Activated CD4-positive, alpha-beta T cell treated with anti-CD3 and anti-CD28 coated beads, Interleukin-2, amount 50 U/mL, for 1 hour (primary cell): Measurements from ENCODE around the gene C11orf98.
"Not testable (repeated sequence)": the region's sequence is repeated elsewhere in the genome, so short reads cannot be mapped to it uniquely, and the experiment has no call there.

Source experiments
- DNase-seq: peaks from one replicate; pipeline ENCODE4 v3.0.0-alpha.2; 2020

C11orf98 gene

DNA sequence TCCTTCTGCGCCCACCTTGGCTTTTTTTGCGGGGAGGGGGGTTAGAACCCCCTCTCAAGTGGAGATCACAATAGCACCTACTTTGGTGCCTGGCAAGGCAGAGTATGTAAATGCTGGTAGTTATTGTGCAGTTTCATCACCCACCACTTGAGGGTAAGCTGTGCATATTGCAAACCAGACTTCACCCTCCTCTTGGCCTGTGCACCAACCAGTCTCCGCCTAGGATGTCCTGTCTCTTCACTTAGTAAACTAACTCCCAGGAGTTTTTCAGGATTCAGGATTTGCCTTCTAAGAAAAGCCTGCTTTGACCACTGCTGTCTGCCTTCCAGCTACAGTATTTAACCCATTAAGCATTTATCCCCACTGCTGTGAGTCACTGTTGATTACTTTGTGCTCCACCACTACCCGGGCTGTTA is 15.8 kb upstream of the C11orf98 start:
- peak; percentile 26 for DNase-seq

DNA sequence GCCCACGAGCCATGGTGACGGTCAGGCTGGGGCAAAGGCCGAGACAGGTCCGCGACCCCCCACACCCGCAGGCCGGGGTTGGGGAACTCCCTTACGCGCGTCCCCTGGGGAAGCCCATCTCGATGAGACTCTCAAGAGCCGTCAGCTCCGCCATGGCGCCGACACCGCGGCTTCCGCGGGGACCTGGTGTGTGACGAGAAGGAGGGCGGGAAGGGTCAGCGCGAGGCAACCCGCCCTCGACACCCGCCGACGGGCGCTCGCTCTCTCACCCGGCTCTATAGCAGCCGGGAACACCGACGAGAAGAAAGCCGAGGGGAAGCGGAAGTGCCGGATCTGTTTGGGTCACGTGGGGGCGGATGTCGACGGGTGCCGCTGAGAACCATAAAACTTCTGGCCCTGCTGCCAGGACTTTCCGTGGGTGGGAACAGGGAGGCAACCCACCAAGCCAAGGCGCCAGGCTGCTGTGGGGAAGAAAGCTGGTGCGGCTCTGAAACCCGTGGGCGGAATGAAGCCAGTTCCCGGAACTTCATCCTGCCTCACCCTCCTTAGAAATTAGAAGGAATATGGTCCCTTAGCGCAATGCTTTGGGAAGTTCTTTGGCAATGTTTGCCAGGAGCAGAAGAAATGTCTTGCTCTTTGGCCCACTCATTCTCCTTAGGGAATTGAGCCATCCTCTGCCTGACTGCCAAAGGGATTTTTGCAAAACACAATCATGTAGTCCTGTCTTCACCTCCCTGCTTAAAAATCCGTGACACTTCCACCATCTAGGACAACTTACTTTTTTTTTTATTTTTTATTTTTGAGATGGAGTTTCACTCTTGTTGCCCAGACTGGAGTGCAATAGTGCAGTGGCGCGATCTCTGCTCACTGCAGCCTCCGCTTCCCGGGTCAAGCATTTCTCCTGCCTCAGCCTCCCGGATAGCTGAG is 14.0 kb upstream of the C11orf98 start, which contains the start of gene UBXN1:
Gene UBXN1 (minus strand): TSS at position 304 of the 927 bp plus-strand sequence. CDS start 150 bp downstream, at position 154.
- peak; percentile 75 for DNase-seq

DNA sequence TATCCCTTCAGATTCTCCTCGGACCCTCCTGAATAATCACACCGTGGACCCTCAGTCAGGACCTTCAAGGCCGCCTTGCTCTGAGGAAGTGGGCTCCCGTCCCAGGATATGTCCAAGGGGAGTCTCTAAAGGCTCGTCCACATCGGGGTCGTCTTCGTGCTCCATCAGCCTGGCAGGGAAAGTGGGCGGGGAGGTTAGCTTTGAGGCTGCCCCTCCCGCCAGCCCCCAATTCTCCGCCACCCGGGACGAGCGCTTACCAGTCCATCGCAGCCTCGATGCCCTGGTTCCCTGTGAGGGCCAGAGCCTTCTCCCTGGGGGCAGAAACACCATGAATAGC is 13.4 kb upstream of the C11orf98 start:
- no peak for DNase-seq

DNA sequence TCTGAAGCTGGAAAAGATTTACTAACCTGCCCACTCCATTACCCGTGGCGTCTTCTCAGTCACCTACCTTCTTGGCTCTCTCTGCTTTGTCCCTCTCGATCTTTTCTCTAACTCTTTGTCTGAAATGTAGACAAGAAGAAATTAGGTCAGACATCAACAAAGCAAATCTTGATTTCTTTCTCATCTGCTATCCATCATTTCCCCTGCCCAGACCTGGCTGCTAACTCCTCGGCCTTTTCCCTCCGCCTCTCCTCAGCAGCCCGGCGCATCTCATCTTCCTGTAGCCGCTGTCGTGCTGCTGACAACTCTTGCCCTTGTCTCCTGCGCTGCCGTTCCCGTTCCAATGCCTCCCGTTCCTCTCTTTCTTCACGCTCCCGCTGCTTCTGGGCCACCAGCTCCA is 12.7 kb upstream of the C11orf98 start:
- DNase-seq = no peak

DNA sequence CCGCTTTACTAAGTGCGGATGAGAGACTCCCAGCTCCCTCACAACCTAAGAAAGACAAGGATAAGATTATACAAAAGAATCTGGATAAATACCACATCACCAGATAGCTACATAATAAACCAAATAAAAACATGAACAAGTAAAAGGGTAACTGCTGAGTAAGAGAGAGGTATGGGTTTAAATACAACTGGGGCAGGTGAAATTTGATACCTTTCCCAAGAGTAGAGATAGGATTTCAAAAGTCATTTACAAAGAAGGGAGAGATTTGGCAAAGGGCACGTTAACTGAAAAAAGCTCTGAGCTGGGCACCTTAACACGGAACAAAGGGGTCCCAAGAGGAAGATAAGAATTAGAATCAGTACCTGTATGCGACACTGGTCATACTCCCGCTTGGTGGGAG is 12.1 kb upstream of the C11orf98 start:
- DNase-seq = no peak

DNA sequence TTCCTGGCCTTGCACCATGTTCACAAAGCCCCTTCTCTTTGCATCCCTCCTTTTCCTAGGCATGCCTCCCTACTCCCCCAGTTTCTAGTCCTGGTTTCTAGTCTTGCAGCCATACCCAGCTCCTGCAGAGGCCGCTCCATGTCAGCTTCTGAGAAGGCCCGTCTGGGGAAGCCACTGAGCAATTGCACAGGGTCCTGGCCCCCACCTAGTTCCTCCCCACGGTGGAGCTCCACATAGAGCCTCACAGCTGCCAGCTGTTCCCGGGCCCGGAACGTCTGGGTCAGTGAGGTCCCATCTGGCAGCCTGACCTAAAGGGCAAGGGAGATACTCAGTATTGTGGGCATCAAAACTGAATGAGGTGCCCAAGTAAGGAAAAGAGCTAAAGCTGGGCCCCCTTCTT is 11.7 kb upstream of the C11orf98 start:
- DNase-seq = no peak

DNA sequence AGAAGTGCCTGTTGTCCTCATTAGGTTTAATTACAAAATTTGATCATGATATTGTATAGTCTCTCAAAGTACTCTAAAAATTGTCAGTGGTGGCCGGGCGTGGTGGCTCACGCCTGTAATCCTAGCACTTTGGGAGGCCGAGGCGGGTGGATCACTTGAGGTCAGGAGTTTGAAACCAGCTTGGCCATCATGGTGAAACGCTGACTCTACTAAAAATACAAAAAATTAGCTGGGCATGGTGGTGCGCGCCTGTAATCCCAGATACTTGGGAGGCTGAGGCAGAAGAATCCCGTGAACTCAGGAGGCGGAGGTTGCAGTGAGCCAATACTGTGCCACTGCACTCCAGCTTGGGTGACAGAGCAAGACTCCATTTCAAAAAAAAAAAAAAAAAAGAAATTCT is 10.4 kb upstream of the C11orf98 start:
- not testable (repeated sequence) for DNase-seq

DNA sequence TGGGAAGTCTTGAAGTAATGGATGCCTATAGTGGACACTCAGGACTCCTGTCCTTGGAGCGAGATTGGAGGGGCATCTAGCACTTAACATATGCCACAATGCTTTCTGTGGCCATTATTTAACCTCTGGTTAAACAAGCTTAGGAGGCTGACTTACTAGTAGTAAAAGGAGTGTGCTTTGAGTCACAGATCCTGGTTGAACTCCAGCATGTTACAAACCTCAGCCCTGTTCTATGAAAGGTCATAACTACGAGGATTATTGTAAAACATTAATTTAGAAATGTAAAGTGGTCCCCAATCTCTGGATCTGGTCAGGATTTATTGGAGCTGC is 8.2 kb upstream of the C11orf98 start:
- DNase-seq = no peak

DNA sequence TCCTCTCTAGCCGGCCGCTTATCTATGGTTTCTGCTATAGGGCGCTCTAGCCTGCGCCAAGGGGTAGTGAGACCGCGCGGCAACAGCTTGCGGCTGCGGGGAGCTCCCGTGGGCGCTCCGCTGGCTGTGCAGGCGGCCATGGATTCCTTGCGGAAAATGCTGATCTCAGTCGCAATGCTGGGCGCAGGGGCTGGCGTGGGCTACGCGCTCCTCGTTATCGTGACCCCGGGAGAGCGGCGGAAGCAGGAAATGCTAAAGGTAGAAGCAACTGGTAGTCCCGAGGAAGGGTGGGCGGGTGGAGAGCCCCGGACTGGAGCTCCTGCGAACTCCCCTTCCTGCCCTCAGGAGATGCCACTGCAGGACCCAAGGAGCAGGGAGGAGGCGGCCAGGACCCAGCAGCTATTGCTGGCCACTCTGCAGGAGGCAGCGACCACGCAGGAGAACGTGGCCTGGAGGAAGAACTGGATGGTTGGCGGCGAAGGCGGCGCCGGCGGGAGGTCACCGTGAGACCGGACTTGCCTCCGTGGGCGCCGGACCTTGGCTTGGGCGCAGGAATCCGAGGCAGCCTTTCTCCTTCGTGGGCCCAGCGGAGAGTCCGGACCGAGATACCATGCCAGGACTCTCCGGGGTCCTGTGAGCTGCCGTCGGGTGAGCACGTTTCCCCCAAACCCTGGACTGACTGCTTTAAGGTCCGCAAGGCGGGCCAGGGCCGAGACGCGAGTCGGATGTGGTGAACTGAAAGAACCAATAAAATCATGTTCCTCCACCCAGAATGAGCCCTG is 6.8 kb upstream of the C11orf98 start, which contains the start of the genes LBHD1 and UQCC3:
Gene LBHD1 (minus strand): TSS at position 660 of the 782 bp plus-strand sequence. CDS start 2,236 bp downstream, outside the sequence.
Gene UQCC3 (plus strand): TSS at position 66 of the 782 bp plus-strand sequence. CDS start 73 bp downstream, at position 139.
- DNase-seq = peak; percentile 65

DNA sequence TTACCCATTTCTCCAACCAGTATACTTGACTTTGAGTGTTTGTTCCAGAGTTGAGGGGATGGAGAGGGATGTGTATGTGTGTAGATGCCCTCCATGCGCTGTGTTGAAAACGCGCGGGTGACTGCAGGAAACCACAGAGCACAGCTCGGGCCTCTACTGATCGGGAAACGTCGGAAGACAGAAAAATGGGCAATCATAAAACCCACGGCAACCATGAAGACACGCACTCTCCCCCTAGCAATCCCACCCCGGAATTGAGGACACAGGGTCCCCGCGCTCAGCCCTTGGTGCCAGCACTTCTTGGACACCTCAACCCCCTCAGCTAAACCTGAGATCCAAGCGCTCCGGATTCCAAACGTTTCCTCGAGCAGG is 6.2 kb upstream of the C11orf98 start:
- no peak for DNase-seq

DNA sequence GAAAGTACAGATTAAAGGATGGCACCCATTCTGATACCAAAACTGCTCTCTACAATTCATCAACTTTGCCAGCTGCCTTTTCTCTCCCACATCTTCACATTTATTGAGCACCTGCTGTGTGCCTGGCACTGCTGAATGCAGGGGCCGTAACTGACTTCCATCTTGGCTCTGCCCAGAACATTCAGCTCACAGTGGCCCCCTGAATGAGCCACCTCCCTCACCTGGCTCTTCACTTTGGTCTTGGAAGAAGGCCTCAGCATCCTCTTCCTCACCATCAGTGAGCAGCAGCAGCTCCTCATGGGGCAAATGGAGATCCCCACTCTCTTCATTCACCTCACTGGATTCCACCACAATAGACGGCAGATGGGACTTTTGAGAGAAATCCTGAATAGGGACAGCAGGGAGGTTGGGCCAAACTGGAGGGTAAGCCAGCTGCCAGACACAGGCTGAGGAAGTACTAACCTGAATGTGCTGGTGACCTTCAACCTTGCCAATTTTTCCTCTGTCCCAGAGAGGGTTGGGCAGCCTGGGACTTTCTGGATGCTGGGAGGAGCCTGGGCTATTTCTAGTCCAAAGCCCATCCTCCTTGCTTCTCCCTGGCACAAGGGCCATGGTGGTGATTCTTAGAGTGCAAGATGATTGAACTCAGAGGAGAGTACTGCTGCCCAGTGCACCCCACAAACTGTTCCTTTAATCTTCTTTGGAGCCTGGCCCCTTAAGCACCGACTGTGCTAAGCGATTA is 4.6 kb upstream of the C11orf98 start:
- DNase-seq = no peak

DNA sequence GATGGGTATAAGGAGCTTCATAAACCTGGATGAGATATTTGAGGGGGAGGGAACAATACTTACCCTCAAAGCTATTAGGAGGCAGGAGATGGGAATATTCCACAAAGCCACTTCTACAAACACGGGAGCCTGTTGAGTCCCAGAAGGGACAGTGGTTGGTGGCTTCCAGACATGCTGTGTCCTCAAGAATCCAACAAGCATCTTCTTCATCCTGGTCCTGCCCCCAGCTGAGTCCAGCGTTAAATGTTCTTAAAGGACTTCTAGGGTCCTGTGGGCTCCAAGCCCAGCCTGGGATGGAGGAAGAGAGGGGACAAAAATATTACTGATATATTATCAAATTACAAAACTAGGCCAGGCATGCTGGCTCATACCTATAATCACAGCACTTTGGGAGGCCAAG is 2.5 kb upstream of the C11orf98 start:
- no peak for DNase-seq

DNA sequence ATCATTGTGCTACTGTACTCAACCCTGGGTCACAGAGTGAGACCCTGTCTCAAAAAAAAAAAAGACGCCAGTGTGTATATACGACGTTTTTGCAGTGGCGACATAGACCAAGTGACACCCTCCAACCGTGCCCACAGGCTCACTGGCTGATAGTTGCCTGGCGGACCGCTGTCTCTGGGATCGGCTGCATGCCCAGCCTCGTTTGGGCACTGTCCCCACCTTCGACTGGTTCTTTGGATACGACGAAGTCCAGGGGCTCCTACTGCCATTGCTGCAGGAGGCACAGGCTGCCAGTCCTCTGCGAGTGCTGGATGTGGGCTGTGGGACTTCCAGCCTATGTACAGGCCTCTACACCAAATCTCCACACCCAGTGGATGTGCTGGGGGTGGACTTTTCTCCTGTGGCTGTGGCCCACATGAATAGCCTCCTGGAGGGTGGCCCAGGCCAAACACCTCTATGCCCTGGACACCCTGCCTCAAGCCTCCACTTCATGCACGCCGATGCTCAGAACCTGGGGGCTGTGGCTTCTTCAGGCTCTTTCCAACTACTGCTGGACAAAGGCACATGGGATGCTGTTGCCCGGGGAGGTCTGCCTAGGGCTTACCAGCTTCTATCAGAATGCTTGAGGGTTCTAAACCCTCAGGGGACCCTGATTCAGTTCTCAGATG is 1.4 kb upstream of the C11orf98 start:
- no peak for DNase-seq

DNA sequence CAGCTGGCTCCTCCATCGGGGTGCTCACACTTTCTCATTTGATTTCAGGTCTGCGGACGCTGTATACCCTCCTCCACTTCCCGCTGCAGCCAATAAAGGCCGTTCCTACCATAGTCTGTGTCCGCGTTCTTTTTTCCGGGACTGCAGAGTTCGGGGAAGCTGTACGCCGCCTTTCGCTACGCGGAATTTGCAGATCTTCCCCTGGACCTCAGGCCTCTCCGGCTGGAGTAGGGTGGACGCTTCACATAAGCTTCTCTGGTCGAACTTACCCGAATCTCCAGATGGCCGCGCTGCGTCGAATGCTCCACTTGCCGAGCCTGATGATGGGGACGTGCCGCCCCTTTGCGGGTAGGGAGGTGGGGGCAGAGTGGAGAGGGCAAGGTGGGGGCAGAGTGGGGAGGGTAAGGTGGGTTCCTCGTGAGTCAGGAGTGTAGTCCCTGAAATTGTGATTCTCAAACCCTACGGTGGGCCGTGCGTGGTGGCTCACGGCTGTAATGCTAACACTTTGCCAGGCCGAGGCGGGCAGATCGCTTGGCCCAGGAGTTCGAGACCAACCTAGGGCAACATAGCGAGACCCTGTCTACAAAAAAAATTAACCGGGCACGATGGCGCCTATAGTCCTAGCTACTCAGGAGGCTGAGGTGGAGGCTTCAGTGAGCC is 719 bp upstream of the C11orf98 start:
- peak; percentile 57 for DNase-seq

DNA sequence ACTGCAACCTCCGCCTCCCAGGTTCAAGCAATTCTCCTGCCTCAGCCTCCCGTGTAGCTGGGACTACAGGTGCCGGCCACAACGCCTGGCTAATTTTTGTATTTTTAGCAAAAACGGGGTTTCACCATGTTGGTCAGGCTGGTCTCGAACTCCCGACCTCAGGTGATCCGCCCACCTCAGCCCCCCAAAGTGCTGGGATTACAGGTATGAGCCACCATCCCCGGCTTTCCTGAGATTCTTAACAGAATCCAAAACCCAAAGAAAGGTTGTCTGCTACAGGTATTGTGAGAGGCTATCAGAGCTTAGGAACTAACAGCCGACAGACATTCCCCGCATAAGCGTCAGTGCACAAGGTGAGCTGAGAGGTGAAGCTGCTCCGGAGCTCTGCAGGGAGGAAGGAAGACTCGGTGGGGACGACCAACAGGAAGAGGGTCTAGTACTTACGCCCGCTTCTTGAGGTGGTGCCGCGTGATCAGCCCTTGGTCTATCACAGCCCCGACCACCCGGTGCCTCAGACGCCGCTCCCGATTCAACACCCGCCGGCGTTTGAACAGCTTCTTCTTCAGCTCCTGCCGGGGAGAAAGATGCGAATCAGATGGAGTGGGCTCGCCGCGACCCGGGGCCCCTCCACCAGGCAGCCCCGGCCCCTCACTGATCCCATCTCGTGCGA is 470 bp downstream of the C11orf98 start:
- peak; percentile 46 for DNase-seq

DNA sequence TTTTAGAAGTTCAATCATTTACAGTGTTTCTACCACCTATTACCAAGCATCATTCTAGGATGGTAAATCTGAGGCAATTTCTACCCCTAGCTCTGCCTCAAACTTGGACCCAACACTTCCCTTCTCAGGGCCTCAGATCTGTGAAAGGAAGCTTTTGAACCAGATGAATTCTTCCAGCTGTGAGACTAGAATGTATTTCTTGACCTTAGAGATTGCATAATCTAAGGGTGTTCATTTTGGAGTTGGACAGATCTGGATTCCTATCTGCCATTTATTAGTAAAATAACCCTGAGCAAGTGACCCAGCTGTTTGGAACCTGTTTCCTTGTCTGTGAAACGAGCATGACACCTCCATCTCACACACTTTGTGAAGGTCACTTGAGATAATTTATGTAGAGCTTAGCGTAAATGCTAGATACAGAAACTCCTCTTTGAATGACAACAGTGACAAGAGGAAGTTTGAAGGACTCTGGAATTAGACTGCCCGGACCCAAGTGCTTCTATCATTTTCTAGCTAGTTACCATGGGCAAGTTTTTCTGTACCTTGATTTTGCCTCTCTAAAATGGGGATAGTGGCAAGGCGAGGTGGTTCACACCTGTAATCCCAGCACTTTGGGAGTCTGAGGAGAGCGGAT is 8.1 kb downstream of the C11orf98 start:
- no peak for DNase-seq

DNA sequence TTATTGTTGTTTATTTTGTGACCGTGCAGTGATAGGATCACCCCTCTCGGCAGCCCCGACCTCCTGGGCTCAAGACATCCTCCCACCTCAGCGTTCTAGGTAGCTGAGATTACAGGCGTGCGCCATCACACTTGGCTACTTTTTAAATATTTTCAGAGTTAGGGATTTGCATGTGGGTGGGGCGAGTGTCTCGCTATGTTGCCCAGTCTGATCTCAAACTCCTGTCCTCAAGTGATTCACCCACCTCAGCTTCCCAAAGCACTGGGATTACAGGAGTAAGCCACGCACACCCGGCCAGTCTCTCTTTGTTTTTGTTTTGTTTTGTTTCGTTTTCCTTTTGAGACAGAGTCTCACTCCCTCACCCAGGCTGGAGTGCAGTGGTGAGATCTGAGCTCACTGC is 10.7 kb downstream of the C11orf98 start:
- DNase-seq = no peak

DNA sequence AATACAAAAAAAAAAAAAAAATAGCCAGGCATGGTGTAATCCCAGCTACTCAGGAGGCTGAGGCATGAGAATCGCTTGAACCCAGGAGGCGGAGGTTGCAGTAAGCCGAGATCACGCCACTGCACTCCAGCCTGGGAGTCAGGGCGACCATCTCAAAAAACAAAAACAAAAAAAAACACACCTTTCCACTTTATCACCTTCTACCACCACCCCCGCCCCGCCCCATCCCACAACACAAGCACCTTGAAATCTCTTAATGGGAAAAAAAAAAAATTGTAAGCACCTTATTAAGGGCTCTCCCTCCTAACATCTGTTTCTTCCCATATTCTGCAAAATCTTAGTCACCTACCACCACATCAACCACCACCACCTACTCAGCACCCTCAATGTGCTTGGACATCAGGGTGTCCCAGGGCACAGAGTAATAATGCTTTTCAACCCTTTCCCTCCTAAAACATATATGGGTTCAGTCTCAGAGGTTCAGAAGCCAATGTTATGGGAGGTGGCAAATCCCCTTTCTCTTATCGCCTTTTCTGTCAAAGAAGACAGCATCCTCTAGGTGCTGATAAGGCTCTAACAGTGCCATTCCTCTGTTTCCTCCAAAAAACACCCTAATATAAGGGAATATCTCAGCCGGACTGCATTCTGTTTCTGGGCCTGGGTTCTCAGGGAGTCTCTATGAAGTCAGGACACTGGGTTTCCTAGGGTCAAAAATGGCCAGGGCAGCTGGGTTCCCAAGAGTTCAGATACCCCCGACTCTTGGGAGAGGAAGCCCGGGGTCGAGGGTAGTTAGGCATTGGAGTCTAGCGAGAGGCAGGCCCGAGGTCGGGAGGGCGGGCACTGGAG is 12.6 kb downstream of the C11orf98 start:
- DNase-seq = no peak

DNA sequence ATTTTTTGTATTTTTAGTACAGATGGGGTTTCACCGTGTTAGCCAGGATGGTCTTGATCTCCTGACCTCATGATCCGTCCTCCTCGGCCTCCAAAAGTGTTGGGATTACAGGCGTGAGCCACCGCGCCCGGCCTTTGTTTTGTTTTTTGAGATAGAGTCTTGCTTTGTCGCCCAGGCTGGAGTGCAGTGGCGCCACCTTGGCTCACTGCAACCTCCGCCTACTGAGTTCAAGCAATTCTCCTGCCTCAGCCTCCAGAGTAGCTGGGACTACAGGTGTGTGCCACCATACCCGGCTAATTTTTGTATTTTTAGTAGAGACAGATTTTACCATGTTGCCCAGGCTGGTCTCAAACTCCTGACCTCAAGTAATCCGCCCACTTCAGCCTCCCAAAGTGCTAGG is 14.7 kb downstream of the C11orf98 start:
- not testable (repeated sequence) for DNase-seq

DNA sequence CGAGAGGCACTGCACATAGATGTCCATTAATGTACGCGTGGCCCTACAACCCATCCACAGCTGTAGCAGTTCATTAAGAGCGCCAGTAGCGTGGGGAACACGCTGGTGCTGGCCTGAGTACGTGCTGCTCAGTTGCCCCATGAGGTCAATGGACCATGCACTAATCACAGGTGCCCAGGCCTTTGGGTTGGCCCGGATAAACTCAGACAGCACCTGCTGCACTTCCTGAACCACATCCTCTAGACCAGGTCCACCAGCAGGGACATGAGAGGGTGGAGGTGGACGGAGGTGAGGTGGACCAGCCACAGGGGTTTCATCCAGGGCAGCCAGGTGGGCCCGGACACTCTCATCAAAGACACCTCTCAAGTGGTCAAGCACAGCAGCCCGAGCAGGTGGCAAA is 15.5 kb downstream of the C11orf98 start:
- no peak for DNase-seq
